Hepatocyte (in vitro differentiated cells): ENCODE results near the gene RAB40AL. TPM values are rescaled to one million over a fixed set of nuclear protein-coding genes. Genes with fewer than 3 reads are reported as not detected.

ENCODE experiments used
- DNase-seq: peaks from one replicate; pipeline ENCODE4 v3.0.0-alpha.2; 2016; ENCODE audit warnings: low spot score
- H2AFZ ChIP-seq: fragments of 200-600 bp; sonication (generic); 2 replicates; pipeline ENCODE4 v1.6.0; 2016; ENCODE audit warnings: antibody characterized with exemption, mild to moderate bottlenecking
- H3K27ac ChIP-seq: fragments of 200-600 bp; sonication (generic); 2 replicates; pipeline ENCODE4 v1.5.1; 2016; ENCODE audit warnings: mild to moderate bottlenecking
- H3K27me3 ChIP-seq: fragments of 200-600 bp; sonication (generic); 2 replicates; pipeline ENCODE4 v1.6.1; 2016
- H3K36me3 ChIP-seq: fragments of 200-600 bp; sonication (generic); replicated peaks from 2 replicates; pipeline ENCODE4 v1.5.1; 2016; ENCODE audit warnings: low read depth; ENCODE audit not compliant: insufficient read depth
- H3K4me1 ChIP-seq: fragments of 200-600 bp; sonication (generic); 2 replicates; pipeline ENCODE4 v1.5.1; 2016; ENCODE audit warnings: mild to moderate bottlenecking, moderate library complexity; ENCODE audit not compliant: insufficient read depth
- H3K4me2 ChIP-seq: fragments of 200-600 bp; sonication (generic); 2 replicates; pipeline ENCODE4 v1.6.0; 2016
- H3K4me3 ChIP-seq: fragments of 200-600 bp; sonication (generic); 2 replicates; pipeline ENCODE4 v1.5.1; 2016; ENCODE audit warnings: mild to moderate bottlenecking
- H3K79me2 ChIP-seq: fragments of 200-600 bp; sonication (generic); 2 replicates; pipeline ENCODE4 v1.6.0; 2017; ENCODE audit warnings: mild to moderate bottlenecking
- H3K9me2 ChIP-seq: fragments of 200-600 bp; sonication (generic); replicated peaks from 2 replicates; pipeline ENCODE4 v1.6.0; 2017; ENCODE audit warnings: mild to moderate bottlenecking; ENCODE audit not compliant: insufficient read depth
- H3K9me3 ChIP-seq: fragments of 200-600 bp; sonication (generic); 2 replicates; pipeline ENCODE4 v1.5.1; 2016; ENCODE audit warnings: low read depth, mild to moderate bottlenecking
- H4K20me1 ChIP-seq: fragments of 200-600 bp; sonication (generic); 2 replicates; pipeline ENCODE4 v1.6.0; 2016; ENCODE audit warnings: mild to moderate bottlenecking; ENCODE audit not compliant: insufficient read depth, poor library complexity, severe bottlenecking
- EZH2 ChIP-seq: fragments of 200-600 bp; sonication (generic); IDR thresholded peaks from 2 replicates; pipeline ENCODE4 v1.6.1; 2016; ENCODE audit warnings: antibody characterized with exemption, mild to moderate bottlenecking, borderline replicate concordance
- EZH2phosphoT487 ChIP-seq: fragments of 200-600 bp; sonication (generic); IDR thresholded peaks from one replicate; pipeline ENCODE4 v1.6.1; 2018; ENCODE audit warnings: antibody characterized with exemption, mild to moderate bottlenecking, low read depth, moderate library complexity; ENCODE audit not compliant: unreplicated experiment, severe bottlenecking
- WGBS: methylation state at CpG from one replicate; pipeline ENCODE4 v1.1.6; 2016; ENCODE audit warnings: low lambda C conversion rate; ENCODE audit errors: missing lambda C conversion rate; 5-methylcytosine and 5-hydroxymethylcytosine counted together
- polyA plus RNA-seq: library from polyadenylated mRNA; unstranded; fragments of >200 nt; fragmentation: Nextera tagmentation; extraction: Ambion mirVana; gene quantifications from 2 replicates; pipeline ENCODE4 v1.2.1, GENCODE V29; 2016
- total RNA-seq: library from RNA; depleted of rRNA; stranded (reverse); fragments of >200 nt; gene quantifications from 2 replicates; pipeline ENCODE4 v1.2.3, GENCODE V29; 2014
- TF ChIP-seq, protein P1 (sequence below): fragments of 200-600 bp; sonication (generic); IDR thresholded peaks from 2 replicates; pipeline ENCODE4 v1.5.1; 2016; ENCODE audit warnings: antibody characterized with exemption, mild to moderate bottlenecking; ENCODE audit not compliant: poor library complexity

RAB40AL gene
- total and polyA plus RNA-seq, 2 experiments from 2014 or later: 0.80 TPM; not detected in 1

- Histone ChIP-seq H3K27me3 (no peaks in the 10 kb centered on the region), H3K4me2 (no peak overlapping the region), H3K27ac (no peak overlapping the region), H3K9me3 (no peaks in the 10 kb centered on the region), H2AFZ (no peak overlapping the region), H3K36me3 (no peaks in the 10 kb centered on the region), H3K4me1 (no peaks in the 10 kb centered on the region), H3K79me2 (no peaks in the 10 kb centered on the region), H3K4me3 (no peak overlapping the region), H4K20me1 (no peaks in the 10 kb centered on the region), H3K9me2 (no peaks in the 10 kb centered on the region)
- 74% methylated on average over 2 of the region's 2 CpGs for whole genome bisulfite sequencing
- DNase-seq: no peak
- no peak for TF ChIP-seq EZH2phosphoT487
- no peak for TF ChIP-seq EZH2
- TF ChIP-seq, protein P1, sequence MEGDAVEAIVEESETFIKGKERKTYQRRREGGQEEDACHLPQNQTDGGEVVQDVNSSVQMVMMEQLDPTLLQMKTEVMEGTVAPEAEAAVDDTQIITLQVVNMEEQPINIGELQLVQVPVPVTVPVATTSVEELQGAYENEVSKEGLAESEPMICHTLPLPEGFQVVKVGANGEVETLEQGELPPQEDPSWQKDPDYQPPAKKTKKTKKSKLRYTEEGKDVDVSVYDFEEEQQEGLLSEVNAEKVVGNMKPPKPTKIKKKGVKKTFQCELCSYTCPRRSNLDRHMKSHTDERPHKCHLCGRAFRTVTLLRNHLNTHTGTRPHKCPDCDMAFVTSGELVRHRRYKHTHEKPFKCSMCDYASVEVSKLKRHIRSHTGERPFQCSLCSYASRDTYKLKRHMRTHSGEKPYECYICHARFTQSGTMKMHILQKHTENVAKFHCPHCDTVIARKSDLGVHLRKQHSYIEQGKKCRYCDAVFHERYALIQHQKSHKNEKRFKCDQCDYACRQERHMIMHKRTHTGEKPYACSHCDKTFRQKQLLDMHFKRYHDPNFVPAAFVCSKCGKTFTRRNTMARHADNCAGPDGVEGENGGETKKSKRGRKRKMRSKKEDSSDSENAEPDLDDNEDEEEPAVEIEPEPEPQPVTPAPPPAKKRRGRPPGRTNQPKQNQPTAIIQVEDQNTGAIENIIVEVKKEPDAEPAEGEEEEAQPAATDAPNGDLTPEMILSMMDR: no peak
Observed at GRCh38 chrX:102979536-102979935, 42.5 kb downstream of the RAB40AL start.

DNA sequence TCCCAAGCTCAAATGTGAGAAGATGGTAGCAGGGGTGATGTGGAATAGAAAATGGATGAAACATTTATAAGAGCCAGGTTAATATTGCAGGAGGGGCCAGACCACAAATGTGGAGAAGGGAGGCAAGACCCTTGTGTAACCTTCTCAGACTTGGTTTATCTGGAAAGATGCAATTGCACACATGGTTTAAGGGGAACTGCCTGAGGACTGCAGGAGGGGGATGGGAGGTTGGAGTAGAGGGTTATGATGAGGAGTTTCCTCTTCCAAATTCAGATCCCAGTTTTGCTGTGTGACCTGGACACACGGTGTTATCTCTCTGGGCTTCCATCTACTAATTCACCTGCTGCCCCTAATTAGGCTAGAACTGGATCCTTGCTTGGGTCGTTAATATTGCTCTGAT is 46.1 kb downstream of the RAB40AL start:
- Histone ChIP-seq H3K4me3 (no peak overlapping the region), H4K20me1 (no peaks in the 10 kb centered on the region), H3K4me1 (no peaks in the 10 kb centered on the region), H3K9me2 (no peaks in the 10 kb centered on the region), H3K4me2 (no peak overlapping the region), H3K36me3 (no peaks in the 10 kb centered on the region), H3K27ac (no peak overlapping the region), H3K27me3 (no peaks in the 10 kb centered on the region), H2AFZ (no peak overlapping the region), H3K9me3 (no peaks in the 10 kb centered on the region), H3K79me2 (no peaks in the 10 kb centered on the region)
- TF ChIP-seq EZH2phosphoT487 (no peak), EZH2 (no peak)
- TF ChIP-seq, protein P1: no peak
- no peak for DNase-seq
- WGBS: 71% methylated on average over 2 of the region's 2 CpGs

GRCh38 chrX:102985192-102985591 is 48.1 kb downstream of the RAB40AL start:
- no peaks in the 10 kb centered on the region for H3K4me1 ChIP-seq
- no peak overlapping the region for H2AFZ ChIP-seq
- no peak for DNase-seq
- H3K4me2 ChIP-seq: no peak overlapping the region
- no peak overlapping the region for H3K4me3 ChIP-seq
- no peaks in the 10 kb centered on the region for H3K79me2 ChIP-seq
- H3K27me3 ChIP-seq: no peaks in the 10 kb centered on the region
- no peaks in the 10 kb centered on the region for H3K9me2 ChIP-seq
- TF ChIP-seq EZH2phosphoT487 (no peak), EZH2 (no peak)
- TF ChIP-seq, protein P1: no peak
- H3K27ac ChIP-seq: no peak overlapping the region
- no peaks in the 10 kb centered on the region for H3K9me3 ChIP-seq
- no peaks in the 10 kb centered on the region for H4K20me1 ChIP-seq
- 75% methylated on average over 3 of the region's 3 CpGs for WGBS
- H3K36me3 ChIP-seq: no peaks in the 10 kb centered on the region

Other genes with a start within 250 kb of the RAB40AL start
- 21.2 and 27.6 TPM in 2 replicates for gene GPRASP2, start 224.8 kb upstream of the RAB40AL start, total RNA-seq
- 7.6 and 9.3 TPM in 2 replicates for gene GPRASP2, start 224.8 kb upstream of the RAB40AL start, polyA plus RNA-seq
- gene GPRASP3, start 216.5 kb upstream of the RAB40AL start, total RNA-seq: 5.9 and 7.5 TPM in 2 replicates
- gene GPRASP3, start 216.5 kb upstream of the RAB40AL start, polyA plus RNA-seq: 1.8 and 3.0 TPM in 2 replicates
- gene BEX1, start 126.9 kb downstream of the RAB40AL start, total RNA-seq: 60.6 and 69.4 TPM in 2 replicates
- gene BEX1, start 126.9 kb downstream of the RAB40AL start, polyA plus RNA-seq: 72.2 and 78.1 TPM in 2 replicates
- not detected in 2 replicates for gene NXF3, start 155.9 kb downstream of the RAB40AL start, total RNA-seq
- 1.9 TPM in 1 of 2 replicates, not detected in the other for gene NXF3, start 155.9 kb downstream of the RAB40AL start, polyA plus RNA-seq